HG03060 (cell line): ENCODE results near the gene TSHZ2.

Experiments used
- ATAC-seq: cut with Tn5 transposase; IDR thresholded peaks from one replicate; pipeline ENCODE4 v1.9.1; 2021; ENCODE audit warnings: low read depth, moderate number of reproducible peaks; ENCODE audit not compliant: unreplicated experiment

The TSHZ2 gene

DNA sequence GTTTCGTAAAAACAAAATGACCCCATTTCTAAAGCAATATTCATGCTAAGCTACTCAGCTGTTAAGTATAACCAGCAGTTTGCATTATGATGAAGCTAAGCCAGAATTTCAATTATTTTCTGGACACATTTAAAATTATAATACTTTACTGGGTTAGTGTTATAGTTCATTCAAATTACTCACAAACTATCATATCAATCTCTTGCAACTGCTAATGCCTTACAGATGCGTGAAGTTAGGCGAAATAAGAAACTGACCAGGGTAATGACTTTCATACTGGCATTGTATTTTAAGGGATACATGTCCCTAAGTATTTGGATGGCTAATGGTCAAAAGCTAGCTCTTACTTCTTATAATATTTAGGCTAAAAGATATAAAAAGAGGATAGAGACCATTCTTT, 249.6 kb downstream of the TSHZ2 start:
- no peak for ATAC-seq

DNA sequence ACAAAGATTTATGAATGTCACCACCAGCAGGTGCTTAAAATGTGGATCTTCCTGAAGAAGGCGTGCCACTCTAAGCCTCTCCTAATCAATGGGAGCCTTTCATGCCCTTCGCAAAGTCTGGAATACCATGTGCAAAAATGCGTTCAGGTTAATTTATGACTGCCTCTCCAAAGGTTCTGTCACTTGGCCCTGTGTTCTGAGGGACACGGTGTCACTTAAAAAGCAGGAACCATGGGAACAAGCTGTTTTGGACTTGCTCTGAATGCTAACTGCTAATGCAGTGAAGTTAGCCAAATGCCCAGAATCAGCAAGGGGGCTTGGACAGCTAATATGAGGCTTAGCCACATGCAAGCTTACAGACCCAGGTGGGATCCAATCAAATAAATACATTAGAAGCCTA, 250.3 kb downstream of the TSHZ2 start:
- ATAC-seq, result no peak

DNA sequence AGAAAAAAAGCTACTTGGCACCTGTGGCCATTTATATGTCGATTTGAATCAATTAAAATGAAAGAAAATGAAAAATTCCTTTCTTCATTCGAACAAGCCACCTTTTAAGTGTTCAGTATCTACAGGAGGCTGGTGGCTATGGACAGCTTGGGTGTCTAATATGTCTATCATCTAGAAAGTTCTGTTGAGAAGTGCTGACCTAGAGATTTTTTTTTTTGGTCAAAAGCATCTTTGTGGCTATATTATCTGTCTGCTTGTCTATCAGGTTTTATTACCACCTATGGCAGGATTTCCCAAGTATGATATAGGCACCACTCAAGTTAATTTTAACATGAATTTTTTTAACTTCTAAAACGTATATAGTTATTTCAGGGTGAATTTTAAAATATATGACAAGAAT, 250.8 kb downstream of the TSHZ2 start:
- no peak for ATAC-seq

DNA sequence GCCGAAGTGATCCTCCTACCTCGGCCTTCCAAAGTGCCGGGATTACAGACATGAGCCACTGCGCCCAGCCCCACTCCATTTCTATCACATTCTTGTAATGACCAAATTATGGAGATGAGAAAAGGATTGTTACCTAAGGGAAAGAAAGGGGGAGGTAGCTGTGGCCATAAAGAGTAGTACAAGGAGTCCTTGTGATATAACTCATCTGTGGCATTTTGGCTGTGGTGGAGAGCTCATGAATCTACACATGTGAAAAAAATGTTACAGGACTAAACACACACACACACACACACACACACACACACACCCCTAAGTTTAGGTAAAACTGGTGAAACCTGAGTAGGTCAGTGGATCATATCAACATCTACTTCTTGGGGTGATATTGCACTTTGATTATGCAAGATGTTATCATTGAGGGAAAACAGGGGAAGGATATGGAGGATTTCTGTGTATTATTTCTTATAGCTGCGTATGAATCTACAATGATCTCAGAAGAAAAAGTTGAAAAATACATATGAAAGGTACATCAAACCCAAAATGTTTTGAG, 251.5 kb downstream of the TSHZ2 start:
- no peak for ATAC-seq

DNA sequence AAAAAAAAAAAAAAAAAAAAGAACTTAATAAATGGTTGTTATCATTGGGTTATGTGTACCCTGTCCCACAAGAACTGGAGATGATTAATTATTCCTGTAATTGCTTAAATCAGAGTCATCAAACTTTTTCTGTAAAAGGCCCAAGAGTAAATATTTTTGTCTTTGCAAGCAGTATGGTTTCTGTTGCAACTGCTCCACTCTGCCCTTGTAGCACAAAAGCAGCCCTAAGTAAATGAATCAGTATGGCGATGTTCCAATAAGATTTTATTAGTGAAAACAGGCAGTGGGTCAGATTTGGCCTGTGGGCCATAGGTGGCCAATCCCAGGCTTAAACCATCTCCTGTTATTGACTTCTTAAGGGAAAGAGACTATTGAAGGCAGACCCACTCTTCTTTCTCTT, 252.7 kb downstream of the TSHZ2 start:
- ATAC-seq, result no peak

DNA sequence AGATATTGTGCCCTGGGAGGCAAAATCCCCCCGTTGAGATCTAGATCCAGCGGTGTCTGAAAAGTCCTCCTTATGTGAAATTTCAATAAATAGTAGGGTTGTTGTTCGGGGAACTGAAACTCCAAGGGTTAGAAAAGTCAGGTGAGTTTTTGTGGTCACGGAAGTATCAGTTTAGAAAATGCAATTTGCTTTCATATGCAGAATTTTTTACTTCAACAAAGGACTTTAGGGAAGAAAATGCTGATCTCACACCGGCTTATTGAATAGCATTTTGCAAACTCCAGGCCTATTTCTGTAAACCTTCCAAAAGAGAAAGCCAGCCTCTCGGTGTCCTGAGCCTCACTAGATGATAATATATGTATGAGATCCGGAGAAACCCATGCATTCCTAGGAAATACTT, 254.7 kb downstream of the TSHZ2 start:
- peak; percentile 66 for ATAC-seq

DNA sequence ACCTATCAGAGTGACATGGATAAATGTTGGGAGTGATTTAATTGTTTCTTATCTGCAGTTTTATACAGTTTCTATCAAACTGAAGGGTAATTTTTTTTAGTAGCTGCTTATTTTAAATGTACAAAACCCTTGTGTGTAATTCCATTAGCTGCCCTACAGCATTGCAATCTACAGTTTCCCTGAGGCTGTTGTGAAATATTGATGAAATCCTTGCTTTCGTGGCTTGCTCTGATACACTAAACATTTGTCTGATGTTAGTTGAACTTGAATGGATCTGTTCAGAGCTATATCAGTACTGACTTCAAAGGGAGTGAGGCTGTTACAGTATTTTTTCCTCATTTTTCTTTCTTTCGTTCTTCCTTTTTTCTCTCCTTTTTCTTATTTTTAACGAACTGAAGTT, 255.4 kb downstream of the TSHZ2 start:
- no peak for ATAC-seq

DNA sequence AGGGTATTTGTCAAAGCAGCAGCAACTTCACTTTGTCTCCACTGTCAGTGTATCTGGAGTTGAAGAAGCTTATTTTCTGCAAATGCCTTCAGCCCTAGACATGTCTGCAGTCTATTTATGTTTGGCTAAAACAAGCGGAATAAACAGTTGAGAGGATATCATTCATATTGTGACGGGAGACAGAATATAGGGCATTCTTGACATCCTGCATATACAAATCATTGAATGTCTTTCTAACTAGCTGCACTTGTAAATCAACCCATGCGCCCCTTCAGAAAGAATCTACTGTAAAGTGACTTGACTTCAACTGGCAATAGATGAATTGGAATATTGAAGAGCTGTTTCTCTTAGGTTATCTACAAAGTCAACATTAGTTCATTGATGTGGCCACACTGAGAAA, 258.9 kb downstream of the TSHZ2 start:
- ATAC-seq, result no peak

DNA sequence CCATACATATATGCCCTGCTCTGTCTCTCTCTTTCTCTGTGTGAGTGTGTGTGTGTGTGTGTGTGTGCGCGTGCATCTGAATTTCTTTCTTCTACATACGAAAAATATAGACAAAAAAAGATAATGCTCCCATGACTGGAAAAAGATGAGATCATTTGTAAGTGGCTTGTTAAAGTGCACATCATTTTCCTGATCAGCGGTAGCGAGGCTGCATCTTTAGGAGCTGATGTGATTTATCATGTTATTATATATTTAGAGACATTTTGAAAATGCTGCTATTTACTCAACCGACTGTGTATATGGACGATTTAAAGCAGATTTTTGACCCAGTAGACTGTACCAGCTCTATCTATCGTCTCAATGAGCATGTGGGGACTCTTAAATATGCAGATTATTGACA, 265.3 kb downstream of the TSHZ2 start:
- no peak for ATAC-seq

DNA sequence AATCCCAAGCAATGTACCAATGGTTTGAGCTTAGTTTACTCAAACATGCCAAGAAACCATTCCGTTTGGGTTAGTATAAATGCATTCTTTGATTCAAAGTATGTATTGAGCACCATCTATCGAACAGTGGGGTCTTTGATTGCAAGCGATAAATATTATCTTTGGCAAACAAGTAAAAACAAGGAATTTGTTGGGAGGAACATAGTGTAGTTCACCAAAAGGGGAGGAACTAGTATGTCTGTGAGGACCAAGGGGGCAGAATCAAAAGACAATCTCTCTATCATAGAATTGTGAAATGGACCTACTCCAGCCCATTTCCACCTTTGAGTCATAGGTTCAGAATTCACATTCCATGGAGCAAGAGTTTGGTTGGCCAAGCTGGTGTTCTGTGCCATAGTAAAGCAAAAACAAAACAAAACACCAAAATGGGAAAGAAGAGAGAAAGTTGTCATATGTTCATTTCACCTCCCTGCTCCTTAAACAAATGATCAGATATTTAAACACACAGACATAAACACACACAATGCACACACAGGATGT, 266.0 kb downstream of the TSHZ2 start:
- ATAC-seq, result no peak

DNA sequence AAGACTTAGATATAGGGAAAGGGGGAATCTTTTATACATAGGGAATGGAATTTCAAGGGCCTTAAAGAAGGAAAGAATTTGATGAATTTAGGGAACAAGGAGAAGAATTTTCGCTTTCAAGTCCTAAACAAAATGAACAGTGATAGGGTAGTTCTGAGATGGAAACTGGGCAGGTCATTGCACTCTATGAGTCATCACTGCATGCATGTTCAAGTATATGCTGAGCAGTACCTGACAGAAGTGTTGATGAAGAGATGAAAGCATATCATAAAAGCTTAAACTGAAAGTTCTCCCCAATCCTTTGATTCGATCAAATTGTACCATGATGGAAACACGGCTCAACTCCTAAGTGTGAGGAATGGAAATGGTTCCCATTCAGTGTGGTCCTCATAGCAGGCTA, 271.0 kb downstream of the TSHZ2 start:
- no peak for ATAC-seq

DNA sequence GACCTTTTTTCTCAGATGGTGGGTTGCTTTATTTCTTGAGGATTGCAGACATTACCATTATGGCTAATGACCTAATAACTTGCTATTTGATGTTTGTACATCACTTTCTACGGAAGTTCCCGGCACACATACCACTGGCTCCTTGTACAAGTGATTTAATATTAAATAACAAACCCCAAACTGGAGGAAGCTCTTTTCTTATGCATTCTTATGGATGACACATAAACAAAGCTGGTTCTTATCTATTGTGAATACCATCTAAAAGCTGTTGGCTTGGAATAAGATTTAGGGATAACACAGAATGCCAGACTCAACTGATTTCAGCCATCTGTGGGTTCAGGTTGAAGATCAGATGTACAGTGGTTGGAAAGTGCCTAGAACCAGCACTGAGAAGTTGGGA, 272.6 kb downstream of the TSHZ2 start:
- no peak for ATAC-seq

DNA sequence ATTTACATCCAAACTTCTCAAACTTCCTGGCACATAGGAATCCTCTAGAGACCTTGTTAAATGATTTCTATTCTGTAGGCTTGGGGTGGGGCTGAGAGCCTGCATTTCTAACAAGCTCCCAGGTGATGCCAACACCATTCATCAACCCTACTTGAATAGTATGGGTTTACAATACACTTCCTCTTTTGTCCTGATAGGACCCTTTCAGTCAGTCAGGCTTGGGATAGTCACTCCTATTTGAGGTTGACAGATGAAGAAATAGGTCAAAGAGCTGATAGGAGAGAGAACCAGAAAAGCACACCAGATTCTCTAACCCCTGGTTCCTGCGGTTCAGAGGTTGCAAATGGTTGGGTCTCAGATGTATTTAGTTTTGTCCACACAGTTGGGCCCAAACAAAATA, 273.4 kb downstream of the TSHZ2 start:
- ATAC-seq, result no peak

DNA sequence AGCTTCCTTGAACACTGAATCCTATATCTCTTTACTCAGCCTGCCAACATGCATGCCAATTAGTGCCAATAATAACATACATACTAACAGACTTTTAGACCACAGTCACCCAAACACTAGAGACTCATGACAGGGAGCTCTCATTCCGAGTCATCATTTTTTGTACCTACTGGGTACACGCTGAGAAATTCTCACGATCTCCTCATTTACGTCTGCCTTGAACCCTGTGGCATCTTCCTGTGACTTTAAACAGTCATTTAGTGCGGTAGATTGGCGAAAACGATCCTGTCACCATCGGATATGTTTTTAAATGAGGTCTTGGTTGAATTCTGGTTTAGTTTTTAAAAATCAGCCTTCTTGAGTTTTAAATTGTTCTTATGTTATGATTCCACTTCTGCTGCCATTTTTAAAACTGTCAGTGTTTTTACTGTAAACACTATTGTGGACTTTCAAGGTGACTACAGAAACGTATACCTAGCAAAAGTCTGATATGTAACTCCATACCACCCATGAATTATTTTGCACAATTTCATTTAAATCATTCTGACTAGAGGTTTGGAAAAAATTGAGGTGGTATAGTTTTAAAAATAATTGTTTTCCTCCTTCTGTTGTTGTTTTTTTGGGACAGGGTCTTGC, 275.4 kb downstream of the TSHZ2 start:
- no peak for ATAC-seq

DNA sequence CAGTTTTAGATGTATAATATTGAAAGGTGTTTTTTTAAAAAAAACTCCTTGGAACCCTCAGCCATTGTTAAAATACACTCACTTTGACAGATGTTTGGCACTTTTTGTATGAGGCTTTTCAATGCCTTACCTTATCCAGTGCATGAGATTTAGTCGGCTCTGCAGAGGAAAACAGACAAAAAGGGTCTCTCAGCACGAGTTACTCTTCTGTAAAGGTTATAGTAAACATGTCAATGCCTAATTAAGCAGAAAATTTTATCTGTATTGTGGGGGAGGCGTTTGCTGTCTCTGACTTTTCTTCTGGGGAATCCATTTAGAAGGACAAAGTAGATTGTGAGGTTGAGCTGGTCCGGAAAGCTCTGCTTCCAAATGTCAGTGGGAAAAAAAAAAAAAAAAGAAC, 278.3 kb downstream of the TSHZ2 start:
- no peak for ATAC-seq

DNA sequence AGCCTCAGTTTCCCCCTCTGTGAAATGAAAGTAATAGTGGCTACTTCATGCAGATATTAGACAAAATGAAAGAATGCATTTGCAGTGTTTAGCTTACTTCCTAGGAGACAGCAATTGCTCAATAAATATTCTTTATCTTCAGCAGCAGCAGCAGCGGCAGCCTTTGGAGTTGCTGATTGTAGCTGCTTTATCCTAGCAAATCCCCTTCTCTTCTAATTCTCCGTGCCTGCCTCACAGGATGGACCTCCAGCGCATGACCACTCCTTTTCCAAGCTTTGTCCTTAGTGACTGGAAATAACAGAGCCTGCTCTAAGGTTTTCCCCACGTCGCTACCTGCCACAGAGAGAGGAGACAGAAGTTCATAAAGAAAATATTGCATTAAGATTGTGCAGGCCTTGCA, 279.8 kb downstream of the TSHZ2 start:
- ATAC-seq, result no peak

DNA sequence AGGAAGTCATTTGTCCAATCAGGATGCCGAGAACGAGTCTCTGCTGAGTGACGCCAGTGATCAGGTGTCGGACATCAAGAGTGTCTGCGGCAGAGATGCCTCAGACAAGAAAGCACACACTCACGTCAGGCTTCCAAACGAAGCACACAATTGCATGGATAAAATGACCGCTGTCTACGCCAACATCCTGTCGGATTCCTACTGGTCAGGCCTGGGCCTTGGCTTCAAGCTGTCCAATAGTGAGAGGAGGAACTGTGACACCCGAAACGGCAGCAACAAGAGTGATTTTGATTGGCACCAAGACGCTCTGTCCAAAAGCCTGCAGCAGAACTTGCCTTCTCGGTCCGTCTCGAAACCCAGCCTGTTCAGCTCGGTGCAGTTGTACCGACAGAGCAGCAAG, 281.5 kb downstream of the TSHZ2 start:
- no peak for ATAC-seq

DNA sequence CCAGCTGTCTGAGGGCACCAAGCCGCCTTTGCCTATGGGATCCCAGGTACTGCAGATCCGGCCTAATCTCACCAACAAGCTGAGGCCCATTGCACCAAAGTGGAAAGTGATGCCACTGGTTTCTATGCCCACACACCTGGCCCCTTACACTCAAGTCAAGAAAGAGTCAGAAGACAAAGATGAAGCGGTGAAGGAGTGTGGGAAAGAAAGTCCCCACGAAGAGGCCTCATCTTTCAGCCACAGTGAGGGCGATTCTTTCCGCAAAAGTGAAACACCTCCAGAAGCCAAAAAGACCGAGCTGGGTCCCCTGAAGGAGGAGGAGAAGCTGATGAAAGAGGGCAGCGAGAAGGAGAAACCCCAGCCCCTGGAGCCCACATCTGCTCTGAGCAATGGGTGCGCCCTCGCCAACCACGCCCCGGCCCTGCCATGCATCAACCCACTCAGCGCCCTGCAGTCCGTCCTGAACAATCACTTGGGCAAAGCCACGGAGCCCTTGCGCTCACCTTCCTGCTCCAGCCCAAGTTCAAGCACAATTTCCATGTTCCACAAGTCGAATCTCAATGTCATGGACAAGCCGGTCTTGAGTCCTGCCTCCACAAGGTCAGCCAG, 283.0 kb downstream of the TSHZ2 start:
- ATAC-seq, result no peak

DNA sequence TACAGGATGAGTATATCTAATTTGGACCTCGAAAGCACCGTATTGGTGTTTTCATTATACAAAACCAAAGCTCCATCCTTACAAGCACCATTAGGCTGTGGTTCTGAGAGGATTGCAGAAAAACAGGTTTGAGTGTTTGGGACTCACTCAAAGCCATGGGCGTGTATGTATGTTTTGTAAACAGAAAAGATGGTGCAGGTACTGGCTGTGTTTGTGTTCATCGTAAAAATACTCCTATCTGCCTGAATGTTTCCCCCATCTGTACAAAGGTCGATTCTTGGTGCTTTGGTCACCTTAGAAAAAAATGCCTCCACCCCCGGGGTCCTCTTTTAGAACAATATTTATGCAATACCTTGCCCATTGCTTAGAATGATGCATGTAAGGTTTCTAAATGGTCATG, 286.6 kb downstream of the TSHZ2 start:
- no peak for ATAC-seq

DNA sequence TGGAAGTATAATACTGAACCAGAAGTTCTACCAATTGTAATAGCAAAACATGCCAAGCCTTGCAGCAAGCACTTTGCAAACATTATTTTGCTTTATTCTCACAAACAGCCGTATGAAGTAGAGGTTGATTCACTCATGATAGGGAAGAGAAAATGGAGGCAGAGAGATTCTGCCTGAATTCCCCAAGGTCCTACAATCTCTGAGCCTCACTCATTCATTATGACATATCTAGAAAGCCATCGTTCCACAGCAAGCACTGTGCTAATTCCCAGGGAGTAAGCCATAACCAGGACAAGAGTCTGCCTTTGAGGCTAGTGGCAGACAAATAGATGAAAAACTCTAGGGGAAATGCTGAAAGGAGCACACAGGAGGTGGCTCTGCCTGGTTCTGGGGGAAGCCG, 288.0 kb downstream of the TSHZ2 start:
- ATAC-seq, result no peak

DNA sequence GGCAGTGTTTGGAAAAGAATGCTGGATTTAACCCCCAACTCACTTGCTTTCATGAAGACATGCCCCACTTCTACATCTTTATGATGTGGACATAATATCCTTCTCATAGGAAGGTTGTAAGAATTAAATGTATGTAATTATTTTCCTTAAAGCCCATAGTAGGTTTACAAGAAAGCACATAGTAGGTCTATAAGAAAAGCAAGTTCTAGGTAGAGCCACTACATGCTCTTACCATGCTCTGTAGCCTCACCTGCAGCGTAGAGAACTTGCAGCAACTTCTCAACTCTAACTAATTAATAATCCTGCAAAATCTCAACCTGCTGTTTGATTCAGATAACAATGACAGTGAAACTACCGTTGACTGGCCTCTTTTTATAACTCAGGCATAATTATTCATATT, 288.4 kb downstream of the TSHZ2 start:
- ATAC-seq, result no peak

DNA sequence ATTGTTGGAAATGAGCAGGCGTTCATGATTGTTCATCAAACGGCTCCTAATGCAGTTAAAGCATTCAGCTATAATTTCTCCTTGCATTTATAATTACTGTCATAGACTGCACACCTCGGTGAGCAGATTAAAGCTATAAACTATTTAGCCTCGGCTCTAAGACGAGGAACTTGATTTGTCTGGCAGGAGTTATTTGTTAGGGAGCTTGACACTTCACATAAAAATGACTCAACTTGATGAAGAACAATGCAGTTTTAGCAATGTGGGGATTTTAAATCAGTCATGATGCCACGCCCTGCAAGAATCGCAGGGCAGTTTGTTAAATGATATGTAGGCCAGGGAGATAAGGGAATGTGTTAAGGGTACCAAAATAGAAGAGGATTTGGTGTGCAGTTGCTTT, 290.2 kb downstream of the TSHZ2 start:
- no peak for ATAC-seq
